Measurements from ENCODE around the gene MRPL9. TPM values are rescaled to one million over a fixed set of nuclear protein-coding genes. Genes with fewer than 3 reads are reported as not detected.
"Not testable (repeated sequence)": the region's sequence is repeated elsewhere in the genome, so short reads cannot be mapped to it uniquely, and the experiment has no call there.

The MRPL9 gene
- total and polyA plus RNA-seq, 2 donors from 2014 or later: 65.3 to 87.1 TPM

DNA sequence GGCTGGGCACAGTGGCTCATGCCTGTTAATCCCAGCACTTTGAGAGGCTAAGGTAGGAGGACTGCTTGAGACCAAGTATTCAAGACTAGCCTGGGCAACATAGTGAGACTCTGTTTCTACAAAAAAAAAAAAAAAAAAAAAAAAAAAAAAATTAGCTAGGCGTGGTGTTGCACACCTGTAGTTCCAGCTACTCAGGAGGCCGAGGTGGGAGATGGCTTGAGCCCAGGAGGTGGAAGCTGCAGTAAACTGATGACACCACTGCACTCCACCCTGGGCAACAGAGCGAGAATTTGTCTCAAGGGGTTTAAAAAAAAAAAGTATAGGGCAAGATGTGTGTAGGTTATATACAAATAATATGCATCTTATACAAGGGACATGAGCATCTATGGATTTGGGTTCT, 24.4 kb upstream of the MRPL9 start:
- DNase-seq: no peak

DNA sequence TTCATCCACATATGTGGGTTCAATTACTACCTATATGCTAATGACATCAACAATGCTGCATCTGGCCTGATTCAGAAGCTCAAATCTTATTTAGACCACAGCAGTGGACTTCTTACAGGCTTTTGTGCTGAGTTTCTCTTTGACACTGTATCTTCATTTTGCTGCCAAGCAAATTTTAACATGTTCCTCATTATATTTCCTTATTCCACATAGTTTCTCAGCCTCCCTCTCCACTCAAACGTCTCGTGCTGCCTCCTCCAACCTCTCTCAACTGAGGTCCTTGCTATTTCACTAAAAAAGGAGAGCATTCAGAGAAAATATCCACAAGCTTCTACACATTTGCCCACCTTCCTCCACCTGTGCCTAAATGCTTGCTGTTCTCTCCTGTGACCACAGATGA, 20.5 kb upstream of the MRPL9 start:
- DNase-seq (no peak), FAIRE-seq (no peak)
- no peak overlapping the region for H3K4me3 ChIP-seq (ENCODE audit: low read length in 3 of 3)
- no peaks in the 10 kb centered on the region for H3K9me3 ChIP-seq (ENCODE audit: control insufficient read depth in 2 of 3, insufficient read depth in 1 of 3, low read length in 3 of 3)
- no peak for TF ChIP-seq CTCF (IDR thresholded peaks at IDR 0.05; ENCODE audit: borderline replicate concordance, extremely low read depth, insufficient read depth)
- no peaks in the 10 kb centered on the region for H3K4me1 ChIP-seq (ENCODE audit: control insufficient read depth in 2 of 3, insufficient read depth in 2 of 3, low read depth in 1 of 3, low read length in 3 of 3)
- H3K27ac ChIP-seq (ENCODE audit: low read depth in 2 of 2, low read length in 2 of 2): no peak overlapping the region
- no peaks in the 10 kb centered on the region for H3K27me3 ChIP-seq (ENCODE audit: control insufficient read depth, insufficient read depth, low read length)
- intact Hi-C loops (cut with DNase I): no loop called here
- H3K36me3 ChIP-seq (ENCODE audit: control insufficient read depth in 2 of 3, insufficient read depth in 3 of 3, low read length in 3 of 3): peaks cover 0 to under 1% (median 0%) of the 10 kb centered on the region in 3 donors
- H3K9ac ChIP-seq (ENCODE audit: low read length in 3 of 3): no peak overlapping the region

More for the DNA sequence above, 24.4 kb upstream of the MRPL9 start:
- Histone ChIP-seq H3K9me3 (ENCODE audit: control insufficient read depth in 2 of 3, insufficient read depth in 1 of 3, low read length in 3 of 3) (no peaks in the 10 kb centered on the region), H3K27ac (ENCODE audit: low read depth in 2 of 2, low read length in 2 of 2) (no peak overlapping the region), H3K36me3 (ENCODE audit: control insufficient read depth in 2 of 3, insufficient read depth in 3 of 3, low read length in 3 of 3) (no peaks in the 10 kb centered on the region), H3K9ac (ENCODE audit: low read length in 3 of 3) (no peak overlapping the region), H3K4me1 (ENCODE audit: control insufficient read depth in 2 of 3, insufficient read depth in 2 of 3, low read depth in 1 of 3, low read length in 3 of 3) (peaks cover 0 to 8% (median 4%) of the 10 kb centered on the region in 3 donors), H3K27me3 (ENCODE audit: control insufficient read depth, insufficient read depth, low read length) (no peaks in the 10 kb centered on the region), H3K4me3 (ENCODE audit: low read length in 3 of 3) (no peak overlapping the region)
- no peak for FAIRE-seq
- intact Hi-C loops (cut with DNase I): no loop called here
- TF ChIP-seq CTCF (IDR thresholded peaks at IDR 0.05; ENCODE audit: borderline replicate concordance, extremely low read depth, insufficient read depth): no peak

DNA sequence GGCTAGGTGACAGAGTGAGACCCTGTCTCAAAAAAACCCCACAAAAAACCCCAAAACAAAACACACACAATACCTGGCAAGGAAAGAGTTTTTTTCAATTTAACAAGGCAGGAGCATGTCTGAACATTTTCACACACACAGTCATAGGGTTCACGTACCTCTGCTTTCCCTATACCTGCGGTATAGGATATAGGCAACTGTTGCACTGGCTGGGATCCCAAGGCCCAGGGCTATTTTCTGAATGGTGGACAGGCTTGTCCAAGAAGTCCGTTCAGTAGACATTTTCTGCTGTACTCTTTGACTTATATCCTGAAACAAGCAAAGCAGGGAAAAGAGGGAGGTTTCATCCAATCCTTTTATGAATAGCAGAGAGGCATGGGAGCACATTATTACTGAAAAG, 19.4 kb upstream of the MRPL9 start:
- Histone ChIP-seq H3K9me3 (ENCODE audit: control insufficient read depth in 2 of 3, insufficient read depth in 1 of 3, low read length in 3 of 3) (no peaks in the 10 kb centered on the region), H3K4me1 (ENCODE audit: control insufficient read depth in 2 of 3, insufficient read depth in 2 of 3, low read depth in 1 of 3, low read length in 3 of 3) (no peaks in the 10 kb centered on the region), H3K4me3 (ENCODE audit: low read length in 3 of 3) (no peak overlapping the region), H3K27me3 (ENCODE audit: control insufficient read depth, insufficient read depth, low read length) (no peaks in the 10 kb centered on the region), H3K9ac (ENCODE audit: low read length in 3 of 3) (no peak overlapping the region), H3K36me3 (ENCODE audit: control insufficient read depth in 2 of 3, insufficient read depth in 3 of 3, low read length in 3 of 3) (peaks cover 0 to 8% (median 0%) of the 10 kb centered on the region in 3 donors), H3K27ac (ENCODE audit: low read depth in 2 of 2, low read length in 2 of 2) (no peak overlapping the region)
- TF ChIP-seq CTCF (IDR thresholded peaks at IDR 0.05; ENCODE audit: borderline replicate concordance, extremely low read depth, insufficient read depth): no peak
- intact Hi-C loops (cut with DNase I): no loop called here
- DNase-seq: no peak
- FAIRE-seq: no peak

GRCh38 chr1:151782026-151782425, 18.7 kb upstream of the MRPL9 start:
- H3K27ac ChIP-seq (ENCODE audit: low read depth in 2 of 2, low read length in 2 of 2); H3K4me1 ChIP-seq (ENCODE audit: control insufficient read depth in 2 of 3, insufficient read depth in 2 of 3, low read depth in 1 of 3, low read length in 3 of 3); intact Hi-C loops (cut with DNase I); H3K4me3 ChIP-seq (ENCODE audit: low read length in 3 of 3); DNase-seq; H3K9ac ChIP-seq (ENCODE audit: low read length in 3 of 3); H3K36me3 ChIP-seq (ENCODE audit: control insufficient read depth in 2 of 3, insufficient read depth in 3 of 3, low read length in 3 of 3); H3K27me3 ChIP-seq (ENCODE audit: control insufficient read depth, insufficient read depth, low read length); FAIRE-seq; H3K9me3 ChIP-seq (ENCODE audit: control insufficient read depth in 2 of 3, insufficient read depth in 1 of 3, low read length in 3 of 3): not testable (repeated sequence)

DNA sequence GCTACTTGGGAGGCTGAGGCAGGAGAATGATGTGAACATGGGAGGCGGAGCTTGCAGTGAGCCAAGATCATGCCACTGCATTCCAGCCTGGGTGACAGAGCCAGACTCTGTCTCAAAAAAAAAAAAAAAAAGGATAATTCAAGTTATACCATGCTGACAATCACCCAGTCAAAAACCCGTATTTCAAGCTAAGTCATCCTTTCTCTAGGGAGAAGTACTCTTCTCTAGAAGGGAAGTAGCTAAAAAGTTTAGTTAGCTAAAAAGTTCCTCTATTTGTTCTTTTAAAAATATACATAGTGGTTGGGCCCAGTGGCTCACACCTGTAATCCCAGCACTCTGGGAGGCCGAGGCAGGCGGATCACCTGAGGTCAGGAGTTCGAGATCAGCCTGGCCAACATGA, 17.4 kb upstream of the MRPL9 start:
- H3K4me1 ChIP-seq (ENCODE audit: control insufficient read depth in 2 of 3, insufficient read depth in 2 of 3, low read depth in 1 of 3, low read length in 3 of 3); H3K9ac ChIP-seq (ENCODE audit: low read length in 3 of 3); H3K36me3 ChIP-seq (ENCODE audit: control insufficient read depth in 2 of 3, insufficient read depth in 3 of 3, low read length in 3 of 3); H3K27me3 ChIP-seq (ENCODE audit: control insufficient read depth, insufficient read depth, low read length); intact Hi-C loops (cut with DNase I); FAIRE-seq; H3K9me3 ChIP-seq (ENCODE audit: control insufficient read depth in 2 of 3, insufficient read depth in 1 of 3, low read length in 3 of 3); H3K4me3 ChIP-seq (ENCODE audit: low read length in 3 of 3); DNase-seq; H3K27ac ChIP-seq (ENCODE audit: low read depth in 2 of 2, low read length in 2 of 2): not testable (repeated sequence)

Data from kidney (tissue), 14 donors.